ENCODE results near the gene SYVN1. TPM values are rescaled to one million over a fixed set of nuclear protein-coding genes. Genes with fewer than 3 reads are reported as not detected.

The SYVN1 gene
- total RNA-seq, 4 donors from 2014 or later, result 28.8 to 103 (median 69.7) TPM

GRCh38 chr11:65159012-65159411 lies 24.7 kb upstream of the SYVN1 start:
- Histone ChIP-seq H3K36me3 (no peaks in the 10 kb centered on the region), H3K9me3 (no peaks in the 10 kb centered on the region), H3K4me3 (replicated peaks in 1 of 3) (no peak overlapping the region), H3K4me1 (no peaks in the 10 kb centered on the region), H3K27me3 (no peaks in the 10 kb centered on the region), H3K27ac (no peak overlapping the region)
- TF ChIP-seq POLR2A (IDR thresholded peaks at IDR 0.05) (no peak), CTCF (IDR thresholded peaks at IDR 0.05) (no peak)
- intact Hi-C loops (cut with DNase I), result no loop called here
- 75 to 78% methylated on average over 5 of the region's 5 CpGs for WGBS, 2 donors
- no peak for DNase-seq

- H3K4me3 ChIP-seq (replicated peaks in 1 of 3), result no peak overlapping the region
- intact Hi-C loops (cut with DNase I), result no loop called here
- 82 to 83% methylated on average over 3 of the region's 3 CpGs for WGBS, 2 donors
- TF ChIP-seq POLR2A (IDR thresholded peaks at IDR 0.05) (no peak), CTCF (IDR thresholded peaks at IDR 0.05) (no peak)
- no peaks in the 10 kb centered on the region for H3K27me3 ChIP-seq
- no peaks in the 10 kb centered on the region for H3K4me1 ChIP-seq
- no peaks in the 10 kb centered on the region for H3K9me3 ChIP-seq
- no peaks in the 10 kb centered on the region for H3K36me3 ChIP-seq
- no peak for DNase-seq
- H3K27ac ChIP-seq, result no peak overlapping the region
These were observed 23.0 kb upstream of the SYVN1 start for GRCh38 chr11:65157336-65157735.

DNA sequence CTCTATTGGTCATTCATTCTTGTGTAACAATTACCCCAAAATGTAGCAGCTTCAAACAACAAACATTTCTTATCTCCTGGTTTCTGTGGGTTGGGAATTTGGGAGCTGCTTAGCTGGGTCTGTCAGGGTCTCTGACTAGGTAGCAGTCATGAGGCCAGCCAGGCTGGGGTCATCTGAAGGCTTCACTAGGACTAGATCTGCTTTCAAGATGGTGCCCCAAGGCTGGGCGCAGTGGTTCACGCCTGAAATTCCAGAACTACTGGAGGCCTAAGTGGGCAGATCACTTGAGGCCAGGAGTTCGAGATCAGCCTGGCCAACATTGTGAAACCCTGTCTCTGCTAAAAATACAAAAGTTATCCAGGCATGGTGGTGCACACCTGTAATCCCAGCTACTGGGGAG lies 22.6 kb upstream of the SYVN1 start:
- DNase-seq, result no peak
- intact Hi-C loops (cut with DNase I), result no loop called here
- no peak overlapping the region for H3K27ac ChIP-seq
- WGBS, 2 donors, result 91 to 97% methylated on average over 3 of the region's 3 CpGs
- H3K4me3 ChIP-seq (replicated peaks in 1 of 3), result no peak overlapping the region
- no peaks in the 10 kb centered on the region for H3K4me1 ChIP-seq
- no peaks in the 10 kb centered on the region for H3K27me3 ChIP-seq
- H3K9me3 ChIP-seq, result no peaks in the 10 kb centered on the region
- TF ChIP-seq POLR2A (IDR thresholded peaks at IDR 0.05) (no peak), CTCF (IDR thresholded peaks at IDR 0.05) (no peak)
- H3K36me3 ChIP-seq, result no peaks in the 10 kb centered on the region

- WGBS, 2 donors, result 91 to 96% methylated on average over 3 of the region's 3 CpGs
These were observed 21.9 kb upstream of the SYVN1 start for GRCh38 chr11:65156256-65156655.

DNA sequence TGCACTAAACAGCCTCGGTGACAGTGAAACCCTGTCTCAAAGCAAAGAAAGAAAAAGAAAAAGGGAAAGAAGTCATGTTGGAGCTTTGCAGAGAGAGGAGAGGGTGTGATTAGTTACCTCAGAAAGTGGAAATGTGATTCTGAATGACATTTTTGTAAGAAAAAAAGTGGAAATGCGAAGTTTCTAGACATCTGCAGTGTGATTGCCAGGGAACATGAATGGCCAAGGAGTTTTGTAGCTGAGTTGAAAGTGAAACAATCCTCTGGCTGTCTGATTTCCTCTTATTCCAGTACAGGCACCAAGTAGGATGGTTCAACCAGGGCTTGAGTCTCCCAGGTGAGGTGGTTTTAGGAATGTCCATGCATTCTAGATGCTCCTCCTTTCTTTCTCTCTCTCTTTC lies 17.8 kb upstream of the SYVN1 start:
- DNase-seq, result no peak
- Histone ChIP-seq H3K4me3 (replicated peaks in 1 of 3) (no peak overlapping the region), H3K36me3 (no peaks in the 10 kb centered on the region), H3K27me3 (no peaks in the 10 kb centered on the region), H3K27ac (no peak overlapping the region), H3K9me3 (no peaks in the 10 kb centered on the region), H3K4me1 (peaks cover 8 to 12% of the 10 kb centered on the region in 2 donors)
- intact Hi-C loops (cut with DNase I), result no loop called here
- no peak for TF ChIP-seq CTCF (IDR thresholded peaks at IDR 0.05)
- TF ChIP-seq POLR2A (IDR thresholded peaks at IDR 0.05), result no peak
- 77 to 84% methylated on average over 2 of the region's 2 CpGs for WGBS, 2 donors

More at GRCh38 chr11:65156256-65156655, 21.9 kb upstream of the SYVN1 start:
- intact Hi-C loops (cut with DNase I), result no loop called here
- H3K27me3 ChIP-seq, result no peaks in the 10 kb centered on the region
- no peak overlapping the region for H3K4me3 ChIP-seq (replicated peaks in 1 of 3)
- no peaks in the 10 kb centered on the region for H3K36me3 ChIP-seq
- H3K4me1 ChIP-seq, result no peaks in the 10 kb centered on the region
- no peaks in the 10 kb centered on the region for H3K9me3 ChIP-seq
- no peak for DNase-seq
- H3K27ac ChIP-seq, result no peak overlapping the region
- no peak for TF ChIP-seq POLR2A (IDR thresholded peaks at IDR 0.05)
- TF ChIP-seq CTCF (IDR thresholded peaks at IDR 0.05), result no peak

Data from thyroid gland (tissue), 4 donors.